Stimulated activated naive CD4-positive, alpha-beta T cell treated with Interleukin-2 at 50 U/mL for 16 hours (primary cell): ENCODE results near the gene RYK.
"Not testable (repeated sequence)": the region's sequence is repeated elsewhere in the genome, so short reads cannot be mapped to it uniquely, and the experiment has no call there.

Experiments used
- DNase-seq: peaks from one replicate; lab custom pipeline; 2025; lab: John Stamatoyannopoulos, UW

The RYK gene

GRCh38 chr3:134253475-134254226, 3.0 kb upstream of the RYK start:
- no peak for DNase-seq

DNA sequence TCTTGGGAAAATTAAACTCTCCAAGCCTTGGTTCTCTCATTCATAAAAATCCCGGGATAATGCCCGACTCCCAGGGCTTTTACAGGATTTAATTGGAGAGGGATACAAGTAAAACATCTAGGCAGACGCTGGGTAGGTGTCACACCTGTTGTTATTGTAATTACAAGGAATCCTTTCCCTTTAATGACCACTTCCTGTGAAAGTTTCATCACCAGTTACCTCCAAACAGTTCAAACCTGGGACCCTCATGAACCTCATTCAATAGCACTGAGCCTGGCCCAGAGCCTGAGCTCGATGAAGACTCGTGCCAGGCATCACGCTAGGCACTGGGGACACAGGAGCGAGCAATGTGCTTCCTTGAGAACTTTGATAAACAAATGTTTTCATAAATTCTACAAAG, 2.1 kb upstream of the RYK start:
- DNase-seq, result no peak

- DNase-seq, result no peak
These were observed 1.2 kb upstream of the RYK start for GRCh38 chr3:134251731-134252391.

GRCh38 chr3:134249935-134250716, 533 bp downstream of the RYK start:
- peak; percentile 41 for DNase-seq

- no peak for DNase-seq
These were observed 1.3 kb downstream of the RYK start for GRCh38 chr3:134249296-134249841.

- no peak for DNase-seq
These were observed 5.7 kb downstream of the RYK start for GRCh38 chr3:134244921-134245320.

- DNase-seq, result no peak
These were observed 7.7 kb downstream of the RYK start for GRCh38 chr3:134242649-134243617.

DNA sequence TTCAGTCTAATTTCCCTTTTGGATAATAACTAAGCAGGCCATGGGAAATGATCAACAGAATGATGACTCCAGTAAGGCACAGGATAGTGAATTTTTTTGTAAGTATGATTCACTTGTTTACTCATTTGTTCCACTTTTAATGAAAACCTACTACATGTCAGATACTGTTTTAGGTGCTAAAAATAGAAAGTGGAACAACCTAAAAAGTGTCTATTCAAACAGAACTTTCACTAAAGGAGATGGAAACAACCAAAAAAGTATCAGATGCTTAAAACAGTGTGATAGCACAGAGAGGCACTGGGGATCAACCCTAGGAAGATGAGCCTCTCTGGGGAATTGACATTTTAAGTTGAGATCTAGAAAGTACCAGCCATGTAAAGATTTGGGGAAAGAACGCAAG, 11.1 kb downstream of the RYK start:
- no peak for DNase-seq

DNA sequence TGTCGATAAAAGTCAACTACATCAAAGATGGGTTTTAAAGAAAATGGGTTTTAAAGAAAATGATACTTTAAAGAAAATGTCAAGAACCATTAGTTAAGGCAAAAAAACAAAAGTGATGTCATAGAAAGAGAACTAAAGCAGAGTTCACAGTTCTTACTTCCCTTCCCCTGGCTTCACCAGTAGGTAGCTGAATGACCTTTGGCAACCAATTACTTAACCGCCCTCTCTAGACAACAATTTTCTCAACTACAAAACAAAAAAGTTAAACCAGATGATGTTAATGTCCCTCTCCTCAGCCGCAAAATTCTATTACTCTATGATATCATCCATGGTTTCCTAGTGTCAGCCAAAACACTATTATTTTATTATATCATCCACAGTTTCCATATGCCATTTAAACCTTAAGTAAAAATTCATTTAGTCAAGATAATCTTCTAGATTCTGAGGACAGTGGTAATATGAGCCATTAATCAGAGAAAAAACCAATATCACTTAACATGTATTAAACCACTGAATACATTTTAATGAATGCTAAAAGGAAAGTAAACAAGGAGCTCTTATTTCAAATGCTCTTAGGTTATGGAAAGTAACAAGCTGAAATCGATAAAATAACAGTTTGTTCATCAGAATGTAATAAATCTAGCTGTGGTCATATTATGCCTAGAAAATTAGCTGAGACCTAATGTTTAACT, 13.1 kb downstream of the RYK start:
- no peak for DNase-seq

DNA sequence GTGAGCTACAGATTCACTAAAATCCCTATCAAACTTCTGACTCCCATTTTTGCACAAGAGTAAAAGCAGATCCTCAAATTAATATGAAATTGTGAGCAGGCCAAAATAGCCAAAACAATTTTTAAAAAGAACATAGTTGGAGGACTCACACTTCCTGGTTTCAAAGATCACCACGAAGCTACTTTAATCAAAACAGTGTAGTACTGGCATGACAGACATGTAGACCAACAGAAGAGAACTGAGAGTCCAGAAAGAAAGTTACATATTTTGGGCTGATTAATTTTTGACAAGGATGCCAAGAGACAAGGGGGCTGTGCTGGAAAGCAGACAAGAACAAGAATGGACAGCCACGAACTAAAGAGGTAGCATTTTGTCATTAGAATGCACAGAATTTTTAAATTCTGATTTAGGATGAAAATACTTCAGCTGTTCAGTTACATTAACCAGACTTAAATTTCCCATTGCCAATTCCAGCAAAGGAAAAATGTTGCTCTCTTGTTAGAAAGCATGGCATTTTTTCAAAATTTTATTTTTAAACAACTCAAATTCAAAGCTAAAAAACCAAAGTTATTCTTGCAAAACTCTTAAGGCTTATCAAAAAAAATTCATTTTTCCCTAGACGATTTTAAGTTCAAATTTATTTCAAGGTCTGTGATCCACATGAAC, 14.0 kb downstream of the RYK start:
- no peak for DNase-seq

- DNase-seq, result no peak
These were observed 15.0 kb downstream of the RYK start for GRCh38 chr3:134235577-134236076.

- no peak for DNase-seq
These were observed 17.7 kb downstream of the RYK start for GRCh38 chr3:134232951-134233350.

DNA sequence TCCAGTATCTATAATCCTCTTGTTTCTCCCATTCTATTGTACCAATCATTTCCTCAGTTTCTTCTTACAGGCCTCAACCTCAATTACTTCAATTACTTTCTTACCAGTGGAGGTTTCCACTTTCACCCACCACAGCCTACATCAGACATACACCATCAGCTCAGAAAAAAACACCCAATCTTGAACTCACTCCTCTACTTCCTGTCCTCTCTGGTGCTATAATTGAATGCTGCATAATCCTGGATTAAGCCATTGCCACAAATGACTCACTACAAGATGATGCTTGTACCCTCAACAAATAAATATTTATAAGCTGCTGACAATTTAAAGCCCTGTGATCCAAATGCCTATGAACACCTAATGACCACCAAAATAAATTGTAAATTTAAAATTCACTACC, 18.5 kb downstream of the RYK start:
- DNase-seq, result no peak

- no peak for DNase-seq
These were observed 19.5 kb downstream of the RYK start for GRCh38 chr3:134231131-134231530.

GRCh38 chr3:134229038-134229437, 21.6 kb downstream of the RYK start:
- DNase-seq, result no peak

DNA sequence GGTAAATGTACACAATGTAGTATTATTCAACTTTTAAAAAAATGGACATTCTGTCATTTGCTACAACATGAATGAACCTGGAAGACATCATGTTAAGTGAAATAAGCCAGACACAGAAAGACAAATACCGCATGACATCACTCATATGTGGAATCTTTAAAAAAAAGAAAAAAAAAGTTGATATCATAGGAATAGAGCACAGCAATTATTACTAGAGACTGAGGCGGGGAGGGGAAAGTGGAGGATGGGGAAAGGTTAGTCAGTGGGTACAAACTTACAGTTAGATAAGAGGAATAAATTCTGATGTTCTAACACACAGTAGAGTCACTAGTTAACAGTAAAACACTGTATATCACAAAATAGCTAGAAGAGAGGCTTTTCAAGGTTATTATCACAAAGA, 22.2 kb downstream of the RYK start:
- no peak for DNase-seq

DNA sequence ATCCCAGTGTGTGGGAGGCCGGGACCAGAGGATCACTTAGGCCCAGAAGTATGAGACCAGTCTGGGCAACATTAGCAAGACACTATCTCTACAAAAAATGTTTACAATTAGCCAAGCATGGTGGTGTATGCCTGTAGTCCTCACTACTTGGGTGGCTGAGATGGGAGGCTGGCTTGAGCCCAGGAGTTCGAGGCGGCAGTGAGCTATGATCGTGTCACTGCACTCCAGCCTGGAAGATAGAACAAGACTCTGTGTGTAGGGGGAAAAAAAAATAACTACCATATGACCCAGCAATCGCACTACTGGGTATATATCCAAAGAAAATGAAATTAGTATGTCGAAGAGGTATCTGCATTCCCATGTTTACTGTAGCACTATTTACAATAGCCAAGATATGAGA, 22.6 kb downstream of the RYK start:
- DNase-seq, result no peak

DNA sequence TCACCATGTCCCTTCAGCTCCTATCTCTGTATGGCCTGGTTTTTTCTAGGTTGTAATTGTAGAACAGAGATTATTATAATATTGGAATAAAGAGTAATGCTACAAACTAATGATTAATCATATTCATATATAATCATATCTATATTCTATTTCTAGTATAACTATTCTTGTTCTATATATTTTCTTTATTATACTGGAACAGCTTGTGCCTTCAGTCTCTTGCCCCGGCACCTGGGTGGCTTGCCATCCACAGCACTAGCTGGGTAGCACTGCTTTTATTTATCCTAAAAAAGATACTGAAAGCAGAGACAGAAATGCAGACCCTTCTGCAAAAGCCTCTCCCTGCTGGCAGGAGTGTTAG, 25.9 kb downstream of the RYK start:
- not testable (repeated sequence) for DNase-seq

GRCh38 chr3:134222835-134223234, 27.8 kb downstream of the RYK start:
- no peak for DNase-seq

GRCh38 chr3:134216851-134217250, 33.8 kb downstream of the RYK start:
- DNase-seq, result no peak
